Colonic mucosa (tissue), 4 donors: ENCODE measurements around the gene S100A6. TPM values are rescaled to one million over a fixed set of nuclear protein-coding genes. Genes with fewer than 3 reads are reported as not detected.

Experiments used
- DNase-seq: peaks from one replicate; pipeline ENCODE4 v3.0.0-alpha.2; 2020
- H3K27ac ChIP-seq: fragments of 200-600 bp; one replicate; pipeline ENCODE4 v1.8.0; 2021
- H3K27me3 ChIP-seq: fragments of 200-600 bp; one replicate; pipeline ENCODE4 v1.8.0; 2021
- H3K36me3 ChIP-seq: fragments of 200-600 bp; one replicate; pipeline ENCODE4 v1.8.0; 2021
- H3K4me1 ChIP-seq: fragments of 200-600 bp; one replicate; pipeline ENCODE4 v1.8.0; 2021; ENCODE audit warnings: mild to moderate bottlenecking
- H3K4me3 ChIP-seq: fragments of 200-600 bp; one replicate; pipeline ENCODE4 v1.8.0; 2021
- H3K9ac ChIP-seq, 2 donors: one replicate each; pipeline ENCODE4 v1.7.0; 2013; ENCODE audit warnings: control low read depth in 2 of 2, low read depth in 2 of 2, low read length in 2 of 2
- H3K9me3 ChIP-seq: fragments of 200-600 bp; one replicate; pipeline ENCODE4 v1.8.0; 2021
- intact Hi-C: fragments of 100-400 bp; cut with DNase I; formaldehyde crosslinking; loops from one replicate; pipeline ENCODE4 v1.14.1; 2022
- total RNA-seq, 2 donors: library from RNA; stranded (reverse); fragmentation: NEBNext Ultra II Directional in 1 of 2; extraction: Animal tissue kit (Norgen Biotek cat#: 25700) in 1 of 2; gene quantifications; one replicate each; pipeline ENCODE4 v1.2.1, GENCODE V29; 2021
- TF ChIP-seq, protein P1 (sequence below): fragments of 200-600 bp; IDR thresholded peaks from one replicate; pipeline ENCODE4 v1.8.0; 2022; ENCODE audit warnings: antibody characterized with exemption, mild to moderate bottlenecking
- donor health status: healthy.
- donor health status: DM: no; HTN: no; CAD: no.
- donor health status: DM: no; HTN: no; CAD: no.

S100A6 gene
- total RNA-seq, 2 donors from 2014 or later = 2,444 to 2,474 TPM

DNA sequence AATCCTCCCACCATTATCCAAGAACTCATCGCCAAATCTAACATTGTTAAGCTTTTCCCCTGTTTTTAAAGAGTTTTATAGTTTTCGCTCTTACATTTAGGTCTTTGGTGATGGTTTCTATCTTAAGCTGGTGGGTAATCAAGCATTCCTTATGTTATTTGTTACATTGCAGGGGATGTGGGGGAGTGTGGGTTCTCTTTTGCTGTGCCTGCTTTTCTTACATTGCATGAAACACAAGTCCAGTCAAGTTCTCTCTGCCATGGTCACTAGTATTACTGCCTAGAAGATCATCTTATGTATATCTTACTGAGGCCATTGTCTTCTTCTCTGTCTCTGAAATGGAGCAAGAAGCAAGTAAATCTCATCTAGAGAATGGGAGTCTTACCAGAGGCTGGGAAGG, 48.1 kb downstream of the S100A6 start:
- H3K27me3 ChIP-seq = no peaks in the 10 kb centered on the region
- intact Hi-C loops = no loop called here
- no peak overlapping the region for H3K4me3 ChIP-seq
- no peaks in the 10 kb centered on the region for H3K4me1 ChIP-seq
- no peak for DNase-seq
- TF ChIP-seq, protein P1, sequence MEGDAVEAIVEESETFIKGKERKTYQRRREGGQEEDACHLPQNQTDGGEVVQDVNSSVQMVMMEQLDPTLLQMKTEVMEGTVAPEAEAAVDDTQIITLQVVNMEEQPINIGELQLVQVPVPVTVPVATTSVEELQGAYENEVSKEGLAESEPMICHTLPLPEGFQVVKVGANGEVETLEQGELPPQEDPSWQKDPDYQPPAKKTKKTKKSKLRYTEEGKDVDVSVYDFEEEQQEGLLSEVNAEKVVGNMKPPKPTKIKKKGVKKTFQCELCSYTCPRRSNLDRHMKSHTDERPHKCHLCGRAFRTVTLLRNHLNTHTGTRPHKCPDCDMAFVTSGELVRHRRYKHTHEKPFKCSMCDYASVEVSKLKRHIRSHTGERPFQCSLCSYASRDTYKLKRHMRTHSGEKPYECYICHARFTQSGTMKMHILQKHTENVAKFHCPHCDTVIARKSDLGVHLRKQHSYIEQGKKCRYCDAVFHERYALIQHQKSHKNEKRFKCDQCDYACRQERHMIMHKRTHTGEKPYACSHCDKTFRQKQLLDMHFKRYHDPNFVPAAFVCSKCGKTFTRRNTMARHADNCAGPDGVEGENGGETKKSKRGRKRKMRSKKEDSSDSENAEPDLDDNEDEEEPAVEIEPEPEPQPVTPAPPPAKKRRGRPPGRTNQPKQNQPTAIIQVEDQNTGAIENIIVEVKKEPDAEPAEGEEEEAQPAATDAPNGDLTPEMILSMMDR = no peak
- no peak overlapping the region for H3K27ac ChIP-seq
- no peaks in the 10 kb centered on the region for H3K9me3 ChIP-seq
- H3K9ac ChIP-seq = no peak overlapping the region
- no peaks in the 10 kb centered on the region for H3K36me3 ChIP-seq

DNA sequence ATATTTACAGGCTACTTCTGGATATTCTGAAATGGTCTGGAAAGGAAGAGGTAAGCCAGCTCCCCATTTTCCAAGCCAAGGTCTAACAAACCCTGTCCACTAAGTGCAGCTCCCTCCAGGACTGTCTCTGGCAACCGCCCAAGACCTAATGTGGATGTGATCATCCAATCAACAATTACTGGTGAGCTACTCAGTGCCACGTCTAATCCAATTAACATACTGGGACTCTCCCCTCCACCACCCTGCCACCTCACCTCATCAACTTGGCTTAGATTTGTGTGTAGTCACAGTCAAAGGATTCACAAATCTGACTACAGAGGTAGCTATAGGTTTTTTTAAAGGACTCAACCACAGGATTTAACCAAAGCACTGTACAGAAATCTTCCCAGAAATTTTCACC, 49.9 kb downstream of the S100A6 start:
- no peak for DNase-seq
- TF ChIP-seq, protein P1 = no peak
- no peaks in the 10 kb centered on the region for H3K27me3 ChIP-seq
- H3K9me3 ChIP-seq = no peaks in the 10 kb centered on the region
- intact Hi-C loops = no loop called here
- H3K4me3 ChIP-seq = no peak overlapping the region
- H3K27ac ChIP-seq = no peak overlapping the region
- no peaks in the 10 kb centered on the region for H3K4me1 ChIP-seq
- no peaks in the 10 kb centered on the region for H3K36me3 ChIP-seq
- H3K9ac ChIP-seq = no peak overlapping the region

Other genes starting within 250 kb of the S100A6 start
- gene PGLYRP3, start 223.0 kb downstream of the S100A6 start, total RNA-seq = not detected
- gene PGLYRP4, start 187.2 kb downstream of the S100A6 start, total RNA-seq = not detected
- gene S100A9, start 178.1 kb downstream of the S100A6 start, total RNA-seq = 10 to 100 TPM; 16.3 to 34.9 TPM
- gene S100A12, start 160.4 kb downstream of the S100A6 start, total RNA-seq = not detected
- 1 to 10 TPM in 1 of 2 donors, under 1 TPM in 1; 0.79 to 6.9 TPM for gene S100A8, start 144.9 kb downstream of the S100A6 start, total RNA-seq
- not detected for gene S100A7A, start 119.5 kb downstream of the S100A6 start, total RNA-seq
- gene S100A7, start 75.3 kb downstream of the S100A6 start, total RNA-seq = not detected
- gene S100A5, start 4.9 kb upstream of the S100A6 start, total RNA-seq = not detected
- gene S100A4, start 9.8 kb upstream of the S100A6 start, total RNA-seq = 10 to 100 TPM; 41.8 to 83.8 TPM
- gene S100A3, start 13.3 kb upstream of the S100A6 start, total RNA-seq = under 1 TPM in 1 of 2 donors, not detected in 1; 0.61 TPM
- 1 to 10 TPM; 1.0 to 2.4 TPM for gene S100A2, start 29.9 kb upstream of the S100A6 start, total RNA-seq
- gene S100A16, start 77.1 kb upstream of the S100A6 start, total RNA-seq = 100 to 1,000 TPM; 232 to 288 TPM
- gene S100A14, start 80.3 kb upstream of the S100A6 start, total RNA-seq = 100 to 1,000 TPM; 543 to 565 TPM
- 10 to 100 TPM; 45.2 to 67.2 TPM for gene S100A13, start 91.5 kb upstream of the S100A6 start, total RNA-seq
- gene S100A1, start 92.4 kb upstream of the S100A6 start, total RNA-seq = 1 to 10 TPM in 1 of 2 donors, under 1 TPM in 1; 0.69 to 1.5 TPM
- gene CHTOP, start 98.1 kb upstream of the S100A6 start, total RNA-seq = 10 to 100 TPM; 51.3 to 88.6 TPM
- 10 to 100 TPM; 29.3 to 33.0 TPM for gene SNAPIN, start 122.7 kb upstream of the S100A6 start, total RNA-seq
- gene ILF2, start 135.0 kb upstream of the S100A6 start, total RNA-seq = 100 to 1,000 TPM; 105 to 171 TPM
- 1 to 10 TPM; 2.3 to 3.6 TPM for gene NPR1, start 142.7 kb upstream of the S100A6 start, total RNA-seq
- 10 to 100 TPM; 25.5 to 53.1 TPM for gene INTS3, start 192.1 kb upstream of the S100A6 start, total RNA-seq
- 10 to 100 TPM; 24.1 to 27.9 TPM for gene SLC27A3, start 239.4 kb upstream of the S100A6 start, total RNA-seq